Bronchial epithelial cell (primary cell): ENCODE results near the gene ZIC4. TPM values are rescaled to one million over a fixed set of nuclear protein-coding genes. Genes with fewer than 3 reads are reported as not detected.

Experiments used
- DNase-seq: peaks from one replicate; pipeline ENCODE4 v3.0.0-alpha.2; 2010; ENCODE audit warnings: low read depth
- FAIRE-seq: peaks from 2 replicates; lab custom pipeline; 2011; peaks lifted over from hg19 to GRCh38; lab: Jason Lieb, UNC
- H3K27me3 ChIP-seq: 2 replicates; pipeline ENCODE4 v1.5.1; 2011; ENCODE audit warnings: low read length; ENCODE audit not compliant: control insufficient read depth, insufficient read depth
- H3K36me3 ChIP-seq: 2 replicates; pipeline ENCODE4 v1.5.1; 2011; ENCODE audit warnings: low read length; ENCODE audit not compliant: control insufficient read depth, insufficient read depth
- H3K4me3 ChIP-seq: 2 replicates; pipeline ENCODE4 v1.5.1; 2011; ENCODE audit warnings: mild to moderate bottlenecking, low read depth, low read length, control low read depth
- total RNA-seq: library from RNA; depleted of rRNA; stranded (reverse); fragments of >200 nt; gene quantifications from 2 replicates; pipeline ENCODE4 v1.2.1, GENCODE V29; 2014
- TF ChIP-seq, protein P1 (sequence below): IDR thresholded peaks from 2 replicates; pipeline ENCODE4 v1.5.1; 2011; ENCODE audit warnings: mild to moderate bottlenecking, moderate library complexity, low read length, control low read depth, inconsistent platforms; ENCODE audit not compliant: insufficient read depth, severe bottlenecking

Gene ZIC4
- total RNA-seq, 1 donor from 2014 or later, result not detected

DNA sequence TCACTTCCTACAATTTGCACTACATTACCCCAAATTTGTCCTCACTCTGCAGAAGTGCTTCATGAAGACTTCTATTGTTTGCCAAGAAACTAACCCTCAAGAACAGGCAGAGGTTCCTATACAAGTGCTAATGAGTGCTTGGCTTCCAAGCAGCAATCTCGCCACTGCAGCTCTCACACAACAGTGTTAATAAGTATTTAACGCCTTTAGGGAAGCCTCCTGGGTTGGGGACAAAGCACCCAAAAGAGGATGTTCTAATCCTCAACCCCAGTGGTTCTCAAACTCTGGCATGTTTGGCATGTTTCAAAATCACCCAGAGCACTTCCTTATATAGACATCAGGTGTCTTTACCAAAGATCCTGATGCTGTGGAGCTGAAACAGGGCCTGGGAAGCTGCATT, 64.6 kb downstream of the ZIC4 start:
- FAIRE-seq (no peak), DNase-seq (no peak)
- Histone ChIP-seq H3K36me3 (no peaks in the 10 kb centered on the region), H3K4me3 (no peak overlapping the region), H3K27me3 (no peaks in the 10 kb centered on the region)
- TF ChIP-seq, protein P1, sequence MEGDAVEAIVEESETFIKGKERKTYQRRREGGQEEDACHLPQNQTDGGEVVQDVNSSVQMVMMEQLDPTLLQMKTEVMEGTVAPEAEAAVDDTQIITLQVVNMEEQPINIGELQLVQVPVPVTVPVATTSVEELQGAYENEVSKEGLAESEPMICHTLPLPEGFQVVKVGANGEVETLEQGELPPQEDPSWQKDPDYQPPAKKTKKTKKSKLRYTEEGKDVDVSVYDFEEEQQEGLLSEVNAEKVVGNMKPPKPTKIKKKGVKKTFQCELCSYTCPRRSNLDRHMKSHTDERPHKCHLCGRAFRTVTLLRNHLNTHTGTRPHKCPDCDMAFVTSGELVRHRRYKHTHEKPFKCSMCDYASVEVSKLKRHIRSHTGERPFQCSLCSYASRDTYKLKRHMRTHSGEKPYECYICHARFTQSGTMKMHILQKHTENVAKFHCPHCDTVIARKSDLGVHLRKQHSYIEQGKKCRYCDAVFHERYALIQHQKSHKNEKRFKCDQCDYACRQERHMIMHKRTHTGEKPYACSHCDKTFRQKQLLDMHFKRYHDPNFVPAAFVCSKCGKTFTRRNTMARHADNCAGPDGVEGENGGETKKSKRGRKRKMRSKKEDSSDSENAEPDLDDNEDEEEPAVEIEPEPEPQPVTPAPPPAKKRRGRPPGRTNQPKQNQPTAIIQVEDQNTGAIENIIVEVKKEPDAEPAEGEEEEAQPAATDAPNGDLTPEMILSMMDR, result no peak

DNA sequence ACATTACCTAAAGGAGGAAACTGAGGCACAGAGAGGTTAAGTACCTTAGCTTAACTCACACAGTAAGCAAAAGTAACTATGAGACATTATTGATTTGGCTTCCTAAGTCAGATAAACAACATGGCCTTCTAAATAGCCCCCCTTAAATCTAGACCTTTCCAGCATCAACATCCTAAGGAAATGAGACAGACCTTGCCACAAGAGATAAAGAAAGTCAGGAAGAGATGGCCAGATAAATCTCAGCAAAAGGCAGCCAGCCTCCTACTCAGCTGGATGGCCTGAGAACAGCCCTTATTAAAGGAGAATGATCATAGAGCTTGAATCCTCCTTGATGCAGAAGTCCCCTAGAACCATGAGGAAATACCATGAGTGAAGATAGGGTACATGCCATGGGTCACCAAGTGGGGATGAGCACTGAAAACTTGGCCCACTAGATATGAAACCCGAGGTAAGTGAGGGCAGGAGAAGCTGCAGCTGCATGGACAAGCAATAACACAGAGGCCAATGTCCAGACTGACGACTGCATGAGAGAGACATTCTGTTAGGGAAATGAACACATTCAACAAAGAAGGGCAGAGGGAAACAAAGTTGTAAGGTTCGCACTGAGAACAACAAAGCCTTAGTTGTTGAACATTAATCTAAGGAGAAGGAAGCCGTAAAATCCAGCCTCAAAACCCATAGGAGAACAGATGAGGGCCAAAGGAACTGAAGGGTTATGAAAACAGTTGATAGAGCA, 69.6 kb downstream of the ZIC4 start:
- Histone ChIP-seq H3K27me3 (no peaks in the 10 kb centered on the region), H3K4me3 (no peak overlapping the region), H3K36me3 (no peaks in the 10 kb centered on the region)
- DNase-seq, result no peak
- TF ChIP-seq, protein P1, result no peak
- FAIRE-seq, result no peak

Other genes starting within 250 kb of the ZIC4 start
- not detected in 2 replicates for gene ZIC1, start 2.8 kb upstream of the ZIC4 start, total RNA-seq